GM18499 (cell line): ENCODE measurements around the gene MYO9A.
"Not testable (repeated sequence)": the region's sequence is repeated elsewhere in the genome, so short reads cannot be mapped to it uniquely, and the experiment has no call there.

Source experiments
- ATAC-seq: cut with Tn5 transposase; IDR thresholded peaks from one replicate; pipeline ENCODE4 v1.9.1; 2021; ENCODE audit warnings: moderate number of reproducible peaks; ENCODE audit not compliant: insufficient read depth, unreplicated experiment

The MYO9A gene

DNA sequence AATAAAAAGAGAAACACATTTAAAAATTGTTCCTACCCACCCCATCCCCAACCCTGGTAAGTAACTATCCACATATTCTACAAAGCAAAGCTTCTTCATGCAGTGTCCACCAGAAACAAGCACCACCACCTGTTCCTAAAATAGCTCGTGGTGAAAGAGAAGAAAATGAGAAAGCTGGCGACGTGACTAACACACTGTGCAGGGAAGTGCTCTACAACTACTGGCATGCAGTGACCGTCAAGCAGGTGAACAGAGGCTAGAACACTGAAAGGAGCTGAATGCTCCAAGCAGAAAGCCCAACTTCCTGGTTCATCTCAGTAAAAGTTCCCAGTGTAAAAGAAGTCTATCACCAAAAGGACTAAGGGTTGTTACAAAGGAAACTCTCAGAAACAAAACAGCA lies 226.9 kb downstream of the MYO9A start:
- ATAC-seq, result no peak

DNA sequence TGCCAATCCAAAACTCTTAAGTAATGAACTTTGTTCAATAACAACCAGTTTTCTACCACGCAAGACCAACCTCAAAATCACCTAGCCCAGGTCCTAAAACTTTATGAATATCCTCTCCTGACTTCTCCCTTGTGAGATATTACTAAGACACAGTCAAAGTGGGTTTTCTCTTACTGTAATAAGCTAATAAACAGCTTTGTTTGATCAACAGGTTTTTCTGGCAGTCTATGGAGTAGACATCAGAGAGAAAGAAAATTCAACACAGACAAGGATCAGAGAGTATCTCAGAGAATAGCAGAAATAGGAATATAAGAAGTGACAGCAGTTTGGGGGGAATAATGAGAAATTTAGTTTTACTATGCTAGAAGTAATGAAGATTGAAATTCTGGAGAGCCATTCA lies 228.0 kb downstream of the MYO9A start:
- ATAC-seq, result no peak

DNA sequence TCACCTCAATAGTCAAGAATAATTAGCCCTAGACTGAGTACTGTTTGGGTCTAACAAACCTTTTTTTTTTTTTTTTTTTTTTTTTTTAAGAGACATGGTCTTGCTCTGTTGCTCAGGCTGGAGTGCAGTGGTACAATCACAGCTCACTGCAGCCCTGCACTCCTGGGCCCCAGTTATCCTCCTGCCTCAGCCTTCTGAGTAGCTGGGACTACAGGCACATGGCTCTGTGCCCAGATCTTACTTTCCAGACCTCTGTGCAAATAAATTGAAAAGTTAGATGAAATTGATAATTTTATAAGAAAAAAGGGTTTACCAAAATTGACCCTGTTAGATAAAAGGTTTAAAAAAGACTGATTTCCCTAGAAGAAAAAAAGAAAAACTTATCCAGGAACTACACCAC lies 228.6 kb downstream of the MYO9A start:
- ATAC-seq, result no peak

DNA sequence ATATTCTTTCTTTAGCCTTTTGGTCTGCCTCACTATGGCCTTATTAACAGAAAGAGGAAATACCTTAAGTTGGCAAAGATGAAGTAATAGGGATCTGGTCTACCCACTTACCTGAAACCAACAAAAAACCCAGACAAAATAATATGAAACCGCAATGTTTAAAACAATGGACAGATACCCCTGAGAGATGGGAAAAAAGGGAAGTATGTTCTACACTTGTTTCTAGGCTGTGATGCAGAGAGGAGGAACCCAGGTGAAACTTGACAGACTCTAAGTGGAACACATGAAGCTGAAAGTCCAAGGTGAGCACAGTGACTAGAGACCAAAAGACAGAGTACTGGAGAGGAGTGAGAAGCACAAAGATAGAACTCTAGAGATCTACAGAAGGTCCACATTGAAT lies 229.2 kb downstream of the MYO9A start:
- no peak for ATAC-seq

DNA sequence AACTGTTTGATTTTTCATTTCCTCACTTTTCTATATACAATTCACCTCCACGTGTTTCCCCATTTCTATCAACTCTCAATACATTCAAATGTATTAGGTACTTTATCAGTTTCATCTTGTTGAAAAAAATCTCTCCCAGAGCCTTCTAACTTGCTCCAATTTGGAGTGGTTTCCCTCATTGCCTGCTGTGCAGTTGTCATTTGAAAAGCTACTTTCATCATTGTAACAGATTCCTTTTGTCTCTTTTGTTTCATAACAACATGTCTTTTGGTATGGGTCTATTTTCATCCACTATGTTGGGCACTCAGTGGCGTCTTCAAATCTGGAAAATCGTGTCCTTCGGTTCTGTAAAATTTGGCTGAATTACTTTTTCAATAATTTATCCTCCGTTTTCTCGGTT lies 232.6 kb downstream of the MYO9A start:
- ATAC-seq, result no peak

DNA sequence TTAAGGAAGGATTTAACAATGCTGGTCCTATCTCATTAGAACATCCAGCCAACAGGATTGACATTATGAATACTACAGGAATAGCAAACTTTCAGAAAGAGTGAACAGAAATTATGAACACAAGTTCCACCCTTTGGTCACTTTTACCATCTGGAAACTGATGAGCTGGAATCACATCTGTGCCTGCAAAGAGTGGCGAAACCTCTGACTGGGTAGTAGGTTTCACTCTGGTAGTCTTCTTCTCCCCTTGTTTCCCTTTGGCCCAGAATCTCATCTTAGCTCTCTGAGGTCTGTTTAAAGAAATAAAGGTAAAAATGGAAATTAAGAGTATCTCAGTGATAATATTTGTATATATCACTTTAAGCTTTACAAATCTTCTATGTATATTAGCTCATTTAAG lies 234.5 kb downstream of the MYO9A start:
- ATAC-seq, result no peak

DNA sequence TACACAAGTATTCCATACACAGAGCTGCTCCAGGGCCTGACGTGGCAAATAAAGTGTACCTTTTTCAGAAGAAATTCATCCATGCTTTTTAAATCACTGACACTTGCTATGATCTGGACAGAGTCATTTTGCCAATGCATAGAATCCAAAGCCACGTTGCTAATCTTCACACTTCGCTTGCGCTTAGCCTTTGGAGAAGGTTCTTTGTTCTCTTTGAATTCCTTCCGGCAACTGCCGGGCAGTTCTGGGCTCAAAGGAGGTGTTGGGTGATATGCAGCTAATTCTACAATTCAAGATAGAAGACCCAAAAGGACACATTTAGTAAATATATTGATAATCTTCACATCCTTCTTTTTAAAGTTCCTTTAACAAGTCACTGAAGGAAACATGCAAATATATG lies 237.7 kb downstream of the MYO9A start:
- no peak for ATAC-seq

DNA sequence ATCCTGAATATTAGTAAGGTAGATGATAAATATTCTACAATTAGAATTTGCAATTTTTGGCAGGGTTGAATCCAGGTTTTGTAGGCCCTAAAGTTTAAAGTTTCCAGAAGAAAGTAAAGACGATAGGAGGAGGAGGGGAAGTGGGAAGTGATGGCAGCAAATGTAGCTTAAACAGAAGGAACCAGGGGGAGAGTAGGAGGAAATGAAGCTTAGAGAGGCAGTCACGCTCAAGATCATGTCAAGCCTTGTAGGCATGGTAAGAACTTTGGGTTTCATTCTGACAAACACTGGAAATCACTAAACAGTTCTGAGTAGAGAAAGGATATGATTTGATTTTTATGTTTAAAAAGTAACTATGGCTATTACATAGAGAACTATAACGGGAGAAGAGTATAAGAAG lies 243.7 kb downstream of the MYO9A start:
- ATAC-seq, result no peak

DNA sequence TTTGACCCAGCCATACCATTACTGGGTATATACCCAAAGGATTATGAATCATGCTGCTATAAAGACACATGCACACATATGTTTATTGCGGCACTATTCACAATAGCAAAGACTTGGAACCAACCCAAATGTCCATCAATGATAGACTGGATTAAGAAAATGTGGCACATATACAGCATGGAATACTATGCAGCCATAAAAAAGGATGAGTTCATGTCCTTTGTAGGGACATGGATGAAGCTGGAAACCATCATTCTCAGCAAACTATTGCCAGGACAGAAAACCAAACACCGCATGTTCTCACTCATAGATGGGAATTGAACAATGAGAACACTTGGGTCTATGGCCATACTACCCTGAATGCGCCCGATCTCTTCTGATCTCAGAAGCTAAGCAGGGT lies 259.7 kb downstream of the MYO9A start:
- not testable (repeated sequence) for ATAC-seq

DNA sequence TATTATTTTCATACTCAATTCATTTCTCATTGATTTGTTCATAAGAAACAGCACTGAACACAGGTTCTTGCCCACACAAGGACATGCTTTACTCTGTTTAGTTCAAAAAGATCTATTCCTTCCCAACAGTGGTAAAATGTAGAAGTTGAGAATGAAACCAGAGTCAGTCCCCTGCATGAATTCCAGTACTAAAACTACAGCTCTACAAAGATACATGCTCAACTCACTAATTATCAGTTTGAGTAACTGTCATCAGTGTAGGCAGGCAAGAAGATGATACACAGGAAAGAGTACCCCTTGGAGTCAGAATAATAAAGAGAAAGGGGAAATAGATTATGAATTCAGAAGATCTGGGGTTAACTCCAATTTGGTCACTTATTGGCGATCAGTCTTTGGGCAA lies 264.4 kb downstream of the MYO9A start:
- no peak for ATAC-seq

DNA sequence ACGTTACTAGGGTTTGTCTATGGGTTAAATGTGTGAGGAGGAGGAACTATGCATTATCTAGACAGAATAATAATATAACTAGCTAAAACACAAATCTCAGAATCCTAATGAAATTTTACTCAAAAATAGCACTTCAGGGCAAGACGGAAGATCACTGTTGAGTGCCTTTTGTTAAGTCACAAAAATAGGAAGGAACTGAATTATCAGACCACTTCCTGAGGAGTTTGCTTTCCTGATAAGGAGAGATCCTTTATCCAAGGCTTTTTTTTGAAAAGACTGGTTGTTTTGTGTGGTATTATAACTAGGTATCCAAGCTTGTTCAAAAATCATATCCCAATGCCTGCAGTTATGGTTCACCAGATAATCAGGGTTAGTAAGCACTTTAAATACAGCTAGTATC lies 273.0 kb downstream of the MYO9A start:
- ATAC-seq, result no peak

DNA sequence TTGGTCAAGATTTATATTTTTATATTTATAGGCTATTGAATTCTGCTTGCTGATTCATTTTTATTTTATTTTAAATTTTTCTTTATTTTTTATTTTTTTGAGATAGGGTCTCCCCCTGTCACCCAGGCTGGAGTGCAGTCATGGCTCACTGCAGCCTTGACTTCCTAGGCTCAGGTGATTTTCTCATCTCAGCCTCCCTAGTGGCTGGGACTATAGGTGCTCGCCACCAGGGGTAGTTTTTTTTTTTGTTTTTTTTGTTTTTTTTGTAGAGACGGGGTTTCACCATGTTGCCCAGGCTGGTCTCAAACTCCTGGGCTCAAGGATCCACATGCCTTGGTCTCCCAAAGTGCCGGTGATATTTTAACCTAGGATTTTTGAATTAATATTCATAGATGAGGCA lies 276.4 kb downstream of the MYO9A start:
- no peak for ATAC-seq

DNA sequence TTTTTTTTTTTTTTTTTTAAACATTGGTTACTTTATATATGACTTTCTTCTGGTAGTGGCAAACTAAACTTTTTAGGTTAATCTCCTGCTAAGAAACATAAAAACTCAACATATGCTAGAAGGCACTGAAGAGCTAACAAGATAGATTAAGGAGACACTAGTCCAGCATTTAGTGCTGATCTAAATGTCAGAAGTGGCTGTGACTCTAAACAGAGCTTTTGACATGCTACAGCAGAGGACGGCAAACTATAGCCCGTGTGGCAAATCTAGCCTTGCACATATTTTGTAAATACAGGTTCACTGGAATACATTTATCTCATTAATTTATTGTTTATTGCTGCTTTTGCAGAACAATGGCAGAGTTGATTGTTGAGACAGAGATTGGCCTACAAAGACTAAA lies 287.0 kb downstream of the MYO9A start:
- no peak for ATAC-seq

DNA sequence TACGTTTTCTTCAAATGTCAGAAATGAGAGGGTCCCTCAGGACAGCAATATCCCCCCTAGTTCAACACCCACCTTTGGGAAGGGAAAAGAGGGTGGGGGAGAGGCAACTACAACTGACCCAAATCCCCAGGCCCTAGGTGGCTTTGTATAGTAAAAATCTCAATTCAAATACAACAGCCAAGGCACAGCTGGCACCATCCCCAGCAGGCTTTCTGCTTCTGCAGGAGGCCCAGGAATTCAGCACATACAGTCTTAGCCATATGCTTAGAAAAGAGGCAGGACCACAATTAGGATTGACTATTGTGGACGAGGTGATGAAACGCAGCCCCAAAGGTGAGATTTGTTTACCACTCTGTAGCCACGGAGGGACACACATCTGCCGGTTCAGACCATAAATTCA lies 291.8 kb downstream of the MYO9A start:
- no peak for ATAC-seq

DNA sequence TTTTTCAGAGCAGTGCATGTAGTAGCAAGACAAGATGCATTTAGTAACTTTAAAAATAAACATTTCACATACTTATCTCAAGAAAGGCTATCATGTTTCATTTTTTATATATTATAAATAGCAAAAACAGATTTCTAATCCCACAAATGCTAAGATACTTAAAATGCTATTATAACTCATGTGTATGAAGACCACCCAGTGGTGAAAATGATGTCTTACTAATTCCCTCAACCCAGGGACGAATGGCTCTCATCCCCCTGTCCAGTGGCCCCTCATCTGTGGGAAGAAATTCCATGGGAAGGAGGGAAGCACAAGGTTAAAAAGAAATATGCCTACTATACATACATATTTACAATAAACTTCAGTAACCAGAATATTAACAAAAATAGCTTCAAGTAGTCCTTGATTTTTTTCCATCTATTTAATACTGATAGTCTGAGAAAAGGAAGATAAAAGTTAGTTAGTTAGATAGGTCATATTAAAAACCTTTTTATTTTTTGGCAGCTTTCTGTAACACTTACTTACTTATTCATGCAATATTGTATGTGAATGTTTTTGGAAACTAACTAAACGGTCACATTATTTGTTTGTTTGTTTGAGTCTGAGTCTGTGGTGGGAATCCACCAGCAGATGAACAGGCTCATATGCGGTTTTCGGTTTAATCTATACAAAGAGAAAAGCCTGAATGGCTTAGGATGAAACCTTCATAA lies 292.8 kb downstream of the MYO9A start:
- ATAC-seq, result no peak

DNA sequence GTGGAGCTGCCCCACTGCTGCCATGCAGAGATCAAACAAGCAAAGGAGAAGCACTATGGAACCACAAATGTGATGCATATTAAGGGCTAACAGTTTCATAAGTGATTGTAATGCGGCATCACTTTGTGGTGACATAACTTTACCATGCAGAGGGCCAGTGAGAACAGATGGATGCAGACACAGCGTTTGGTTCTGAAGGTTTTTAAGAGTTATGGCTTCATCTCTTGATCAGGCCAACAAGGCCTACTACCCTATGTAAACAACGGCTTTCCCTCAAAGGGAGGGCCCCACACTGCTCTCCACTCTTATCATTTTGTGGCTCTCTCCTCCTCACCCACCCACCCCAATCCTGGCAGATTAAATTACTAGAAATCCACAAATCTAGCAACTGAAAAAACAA lies 294.1 kb downstream of the MYO9A start:
- no peak for ATAC-seq

DNA sequence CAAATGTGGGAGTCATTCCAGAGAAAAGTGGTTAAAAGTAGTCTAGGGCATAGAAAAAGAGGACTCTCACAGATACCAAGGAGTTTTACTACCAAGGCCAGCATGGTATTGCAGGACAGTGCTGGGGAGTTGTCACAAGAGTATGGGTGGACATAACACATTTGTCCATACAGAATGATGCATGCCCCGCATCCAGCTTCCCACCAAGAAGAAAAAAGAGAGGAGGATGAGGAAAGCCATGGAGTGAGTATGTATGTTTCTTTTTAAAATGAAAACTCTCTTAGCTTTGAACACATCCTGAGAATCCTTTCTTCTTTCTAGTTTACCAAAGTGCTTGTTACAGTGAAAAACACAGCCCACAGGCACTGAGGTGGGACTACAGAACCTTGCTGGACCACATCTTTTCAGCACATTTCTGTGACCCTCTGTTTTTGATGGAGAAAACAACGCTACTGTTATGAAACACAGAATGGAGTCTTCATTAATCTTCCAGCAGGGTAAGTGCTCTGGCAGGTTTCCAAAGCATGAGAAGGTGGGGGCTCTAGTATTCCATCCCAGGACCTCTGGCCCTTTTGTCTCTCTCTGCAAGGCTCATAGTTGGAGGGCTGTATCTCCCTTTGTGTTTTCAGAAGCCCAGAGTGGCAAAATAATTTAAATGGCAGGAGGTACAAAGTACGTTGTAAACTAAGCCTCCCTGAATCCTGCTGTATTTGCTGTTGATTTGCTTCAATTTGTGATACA lies 294.9 kb downstream of the MYO9A start:
- no peak for ATAC-seq

DNA sequence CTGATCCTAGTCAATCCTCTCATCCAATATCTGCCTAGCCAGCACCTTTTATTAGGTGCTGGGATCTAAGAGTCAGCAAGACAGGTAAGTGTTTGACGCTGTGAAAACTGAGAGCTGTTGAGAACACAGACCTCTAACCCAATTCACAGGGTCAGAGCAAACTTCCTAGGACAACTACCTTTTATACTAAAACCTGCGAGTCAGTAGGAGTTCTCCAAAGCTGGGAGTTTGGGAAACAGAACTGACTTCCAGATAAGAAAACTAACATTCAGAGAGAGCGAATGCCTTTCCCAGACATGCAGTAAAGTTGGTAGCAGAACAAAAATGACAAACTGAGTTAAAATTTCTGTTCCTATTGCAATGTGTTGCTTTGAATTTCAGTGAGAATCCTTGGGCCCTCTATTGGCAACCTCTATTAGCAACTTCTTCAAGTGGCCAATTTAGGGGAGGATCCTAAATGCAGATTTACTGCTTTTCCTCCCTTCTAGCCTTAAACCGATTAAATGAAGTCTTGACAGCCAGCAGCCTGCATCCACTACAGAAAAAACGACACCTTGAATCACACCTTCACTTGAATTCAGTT lies 296.3 kb downstream of the MYO9A start:
- ATAC-seq, result no peak

DNA sequence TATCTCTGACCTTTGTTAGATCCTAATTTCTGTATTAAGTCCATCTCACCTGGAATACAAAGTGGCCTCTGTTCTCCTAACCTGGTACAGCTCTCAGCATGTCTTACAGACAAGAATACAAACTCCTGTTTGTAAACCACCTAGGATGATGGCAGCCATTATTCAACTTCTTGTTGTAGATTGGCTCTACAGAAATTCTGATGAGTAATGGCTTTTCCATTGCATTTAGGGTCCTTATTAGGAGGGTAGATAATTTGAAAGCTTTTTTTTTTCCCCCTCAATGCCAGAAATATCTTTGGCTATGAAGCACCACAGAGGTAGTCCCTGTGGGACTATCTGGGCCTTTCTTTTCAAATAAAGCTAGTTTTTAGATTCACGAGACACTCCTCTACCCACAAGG lies 297.8 kb downstream of the MYO9A start:
- ATAC-seq, result no peak

DNA sequence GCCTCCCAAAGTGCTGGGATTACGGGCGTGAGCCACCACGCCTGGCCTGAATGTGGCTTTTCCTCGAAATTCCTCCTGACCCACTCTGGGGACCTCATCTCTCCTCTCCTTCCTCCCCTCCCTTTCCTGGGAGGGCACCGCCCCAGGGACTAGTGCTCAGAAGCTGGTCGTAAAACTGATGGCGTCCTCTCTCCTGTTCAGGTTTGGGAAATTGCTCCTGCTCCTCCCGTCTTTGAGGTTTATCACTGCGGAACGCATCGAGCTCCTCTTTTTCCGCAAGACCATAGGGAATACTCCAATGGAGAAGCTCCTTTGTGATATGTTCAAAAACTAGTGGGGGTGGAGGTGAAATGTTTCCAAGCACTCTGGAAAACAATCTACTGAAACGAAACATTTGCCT lies 300.6 kb downstream of the MYO9A start:
- ATAC-seq, result no peak

DNA sequence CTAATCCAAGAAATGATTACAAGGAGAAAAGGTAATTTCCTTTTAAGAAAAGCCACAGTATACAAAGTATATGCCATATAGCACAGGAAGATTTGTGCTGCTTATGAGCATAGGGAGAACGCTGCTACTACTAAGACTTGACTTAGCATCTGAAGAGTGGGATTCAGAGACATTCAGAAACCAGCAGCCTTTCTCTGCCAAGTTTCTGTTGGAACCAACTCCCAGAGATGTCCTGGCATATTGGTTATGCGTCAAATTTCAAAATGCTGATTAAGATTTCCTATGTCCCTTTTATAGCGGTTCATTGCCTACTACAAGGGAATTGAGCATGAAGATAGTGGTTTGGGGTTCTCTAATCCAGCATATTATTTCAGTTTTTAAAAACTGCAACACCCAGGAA lies 302.6 kb downstream of the MYO9A start:
- no peak for ATAC-seq
